Renal pelvis (tissue), 12 donors: ENCODE measurements around the gene FAM151A. TPM values are rescaled to one million over a fixed set of nuclear protein-coding genes. Genes with fewer than 3 reads are reported as not detected.

Source experiments
- DNase-seq: peaks from one replicate; pipeline ENCODE4 v3.0.0-alpha.2; 2013
- long read RNA-seq, 16 experiments: transcript quantifications; one replicate each; lab custom pipeline, GENCODE V29; 2026
- polyA plus RNA-seq, 3 donors: library from polyadenylated mRNA; unstranded; fragments of 120-200 nt; gene quantifications; one replicate each; pipeline ENCODE4 v1.2.1, GENCODE V29; 2013; ENCODE audit not compliant: insufficient read length in 3 of 3

FAM151A gene
- polyA plus RNA-seq, result 10 to 100 TPM; 28.7 to 39.5 (median 35.8) TPM
- long read RNA-seq, donor 1, transcript FAM151A-201 (8 exons, 2,005 nt), result major isoform, 13 of 13 reads
- long read RNA-seq, donor 1, partial matches to known transcripts, result 0 of 13 reads
- long read RNA-seq, donor 1, other reads (novel, unspliced or antisense), result 0 of 13 reads
- long read RNA-seq, donor 2, transcript FAM151A-201 (8 exons, 2,005 nt), result major isoform, 13 of 23 reads
- long read RNA-seq, donor 2, partial matches to known transcripts, result 10 of 23 reads
- long read RNA-seq, donor 2, other reads (novel, unspliced or antisense), result 0 of 23 reads
- long read RNA-seq, donor 3, transcript FAM151A-201 (8 exons, 2,005 nt), result major isoform, 6 of 6 reads
- long read RNA-seq, donor 3, partial matches to known transcripts, result 0 of 6 reads
- long read RNA-seq, donor 3, other reads (novel, unspliced or antisense), result 0 of 6 reads
- long read RNA-seq, donor 4, transcript FAM151A-201 (8 exons, 2,005 nt), result major isoform, 8 of 8 reads
- long read RNA-seq, donor 4, partial matches to known transcripts, result 0 of 8 reads
- long read RNA-seq, donor 4, other reads (novel, unspliced or antisense), result 0 of 8 reads
- long read RNA-seq, donor 5, partial matches to known transcripts, result 0 of 4 reads
- long read RNA-seq, donor 5, other reads (novel, unspliced or antisense), result 0 of 4 reads
- long read RNA-seq, donor 6, transcript FAM151A-201 (8 exons, 2,005 nt), result major isoform, 14 of 14 reads
- long read RNA-seq, donor 6, partial matches to known transcripts, result 0 of 14 reads
- long read RNA-seq, donor 6, other reads (novel, unspliced or antisense), result 0 of 14 reads
- long read RNA-seq, donor 7, transcript FAM151A-201 (8 exons, 2,005 nt), result major isoform, 17 of 17 reads
- long read RNA-seq, donor 7, partial matches to known transcripts, result 0 of 17 reads
- long read RNA-seq, donor 7, other reads (novel, unspliced or antisense), result 0 of 17 reads
- long read RNA-seq, donor 8, partial matches to known transcripts, result 0 of 1 reads
- long read RNA-seq, donor 8, other reads (novel, unspliced or antisense), result 0 of 1 reads
- long read RNA-seq, donor 9, transcript FAM151A-201 (8 exons, 2,005 nt), result major isoform, 12 of 12 reads
- long read RNA-seq, donor 9, partial matches to known transcripts, result 0 of 12 reads
- long read RNA-seq, donor 9, other reads (novel, unspliced or antisense), result 0 of 12 reads
- long read RNA-seq, donor 10, transcript FAM151A-201 (8 exons, 2,005 nt), result major isoform, 7 of 23 reads
- long read RNA-seq, donor 10, partial matches to known transcripts, result 16 of 23 reads
- long read RNA-seq, donor 10, other reads (novel, unspliced or antisense), result 0 of 23 reads
- long read RNA-seq, donor 11, partial matches to known transcripts, result 0 of 4 reads
- long read RNA-seq, donor 11, other reads (novel, unspliced or antisense), result 0 of 4 reads
- long read RNA-seq, donor 12, transcript FAM151A-201 (8 exons, 2,005 nt), result major isoform, 12 of 12 reads
- long read RNA-seq, donor 12, partial matches to known transcripts, result 0 of 12 reads
- long read RNA-seq, donor 12, other reads (novel, unspliced or antisense), result 0 of 12 reads
- long read RNA-seq, donor 13, result 0 reads
- long read RNA-seq, donor 14, result 0 reads
- long read RNA-seq, donor 15, partial matches to known transcripts, result 63 of 79 reads
- long read RNA-seq, donor 15, other reads (novel, unspliced or antisense), result 12 of 79 reads
- long read RNA-seq, donor 16, transcript FAM151A-201 (8 exons, 2,005 nt), result major isoform, 9 of 9 reads
- long read RNA-seq, donor 16, partial matches to known transcripts, result 0 of 9 reads
- long read RNA-seq, donor 16, other reads (novel, unspliced or antisense), result 0 of 9 reads

- no peak for DNase-seq
These were observed at the start of gene FAM151A for GRCh38 chr1:54623216-54624007. FAM151A (minus strand) TSS chr1:54623525; CDS start chr1:54623395, 130 bp downstream.

GRCh38 chr1:54671985-54672608, 48.8 kb upstream of the FAM151A start:
- peak; percentile 21 for DNase-seq

- DNase-seq, result no peak
These were observed 45.2 kb upstream of the FAM151A start for GRCh38 chr1:54668567-54668966.

GRCh38 chr1:54667797-54668196, 44.5 kb upstream of the FAM151A start:
- no peak for DNase-seq

GRCh38 chr1:54666333-54666732, 43.0 kb upstream of the FAM151A start:
- no peak for DNase-seq

GRCh38 chr1:54665852-54666251, 42.5 kb upstream of the FAM151A start:
- no peak for DNase-seq

GRCh38 chr1:54664364-54664763, 41.0 kb upstream of the FAM151A start:
- no peak for DNase-seq

- DNase-seq, result no peak
These were observed 40.4 kb upstream of the FAM151A start for GRCh38 chr1:54663725-54664124.

- no peak for DNase-seq
These were observed 35.0 kb upstream of the FAM151A start for GRCh38 chr1:54658164-54658913.

GRCh38 chr1:54653036-54653435, 29.7 kb upstream of the FAM151A start:
- no peak for DNase-seq

- no peak for DNase-seq
These were observed 28.8 kb upstream of the FAM151A start for GRCh38 chr1:54652168-54652567.

- no peak for DNase-seq
These were observed 28.3 kb upstream of the FAM151A start for GRCh38 chr1:54651608-54652007.

GRCh38 chr1:54650417-54650816, 27.1 kb upstream of the FAM151A start:
- DNase-seq, result no peak

GRCh38 chr1:54649921-54650320, 26.6 kb upstream of the FAM151A start:
- DNase-seq, result no peak

GRCh38 chr1:54649130-54649898, 26.0 kb upstream of the FAM151A start:
- DNase-seq, result peak; percentile 37

GRCh38 chr1:54645806-54646676, 22.7 kb upstream of the FAM151A start:
- no peak for DNase-seq

- no peak for DNase-seq
These were observed 20.4 kb upstream of the FAM151A start for GRCh38 chr1:54643736-54644135.
